Subcutaneous abdominal adipose tissue (tissue), 5 donors: ENCODE data around the gene EPHB2.
"Not testable (repeated sequence)": the region's sequence is repeated elsewhere in the genome, so short reads cannot be mapped to it uniquely, and the experiment has no call there.

Experiments used
- H3K27ac ChIP-seq: one replicate; pipeline ENCODE4 v1.7.0; 2013; ENCODE audit warnings: low read depth, mild to moderate bottlenecking, inconsistent platforms, low read length, moderate library complexity
- H3K27me3 ChIP-seq, 5 donors: one replicate each; pipeline ENCODE4 v1.7.0; 2013; ENCODE audit warnings: low read length in 5 of 5, inconsistent platforms in 1 of 5; ENCODE audit not compliant: control insufficient read depth in 5 of 5, insufficient read depth in 4 of 5
- H3K36me3 ChIP-seq, 5 donors: one replicate each; pipeline ENCODE4 v1.7.0; 2013; ENCODE audit warnings: low read length in 5 of 5; ENCODE audit not compliant: control insufficient read depth in 5 of 5, insufficient read depth in 5 of 5
- H3K4me1 ChIP-seq, 5 donors: one replicate each; pipeline ENCODE4 v1.7.0; 2013; ENCODE audit warnings: low read length in 5 of 5, mild to moderate bottlenecking in 3 of 5, moderate library complexity in 1 of 5; ENCODE audit not compliant: control insufficient read depth in 5 of 5, insufficient read depth in 5 of 5
- H3K4me3 ChIP-seq, 5 donors: one replicate each; pipeline ENCODE4 v1.7.0; 2013; ENCODE audit warnings: low read length in 5 of 5, low read depth in 1 of 5
- H3K9ac ChIP-seq, 5 donors: one replicate each; pipeline ENCODE4 v1.7.0; 2013; ENCODE audit warnings: low read length in 5 of 5, mild to moderate bottlenecking in 4 of 5, moderate library complexity in 3 of 5
- H3K9me3 ChIP-seq, 5 donors: one replicate each; pipeline ENCODE4 v1.7.0; 2013; ENCODE audit warnings: low read length in 5 of 5; ENCODE audit not compliant: control insufficient read depth in 5 of 5
- donor health status: healthy.
- donor health status: healthy.
- donor health status: healthy.
- donor health status: healthy.
- donor health status: healthy.

The EPHB2 gene

DNA sequence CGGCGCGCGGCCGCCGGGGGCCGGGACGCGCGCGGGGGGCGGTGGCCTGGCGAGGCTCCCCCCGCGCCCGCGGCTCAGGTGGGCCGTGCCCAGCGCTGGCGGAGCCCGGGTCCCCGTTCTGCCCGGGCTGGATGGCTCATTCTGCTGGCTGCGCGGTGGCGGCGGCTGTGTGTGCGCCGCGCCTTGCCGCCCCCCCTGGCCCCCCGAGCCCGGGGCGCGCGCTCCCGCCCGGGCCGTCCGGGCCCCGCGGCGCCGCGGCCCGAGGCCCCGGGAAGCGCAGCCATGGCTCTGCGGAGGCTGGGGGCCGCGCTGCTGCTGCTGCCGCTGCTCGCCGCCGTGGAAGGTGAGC lies at the start of gene EPHB2:
TSS of gene EPHB2 (plus strand) at position 139 of the 349 bp plus-strand sequence. CDS start at position 283, 144 bp downstream.
- Histone ChIP-seq H3K9ac (peak within 1 kb of the TSS in 1 of 5 donors; percentile 56), H3K27me3 (peaks cover 0 to 14% (median 6%) of the 10 kb centered on the region in 5 donors), H3K9me3 (no peaks in the 10 kb centered on the region), H3K4me3 (peak within 1 kb of the TSS; percentile 31 to 66 (median 54)), H3K27ac (no peak within 1 kb of the TSS), H3K4me1 (peaks cover 0 to 43% (median 19%) of the 10 kb centered on the region in 5 donors), H3K36me3 (no peaks in the 10 kb centered on the region)

DNA sequence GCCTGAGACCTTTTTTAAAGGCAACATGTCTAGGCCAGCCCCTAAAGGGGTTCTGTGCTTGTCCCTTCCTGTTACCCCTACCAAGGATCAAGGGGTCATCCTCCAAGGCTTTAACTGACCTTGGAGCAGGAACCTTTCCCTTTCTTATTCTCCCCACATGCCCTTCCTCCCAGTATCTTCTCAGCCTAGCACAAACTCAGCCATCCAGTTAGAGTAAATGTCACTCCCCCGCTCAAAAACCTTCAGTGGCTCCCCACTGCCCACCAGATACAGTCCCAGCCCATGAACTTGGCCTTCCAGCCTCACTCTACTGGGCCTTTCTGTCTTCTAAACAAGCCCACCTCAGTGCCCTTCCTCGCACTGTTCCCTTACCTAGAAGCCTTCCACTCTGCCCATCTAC lies 48.8 kb upstream of the EPHB2 start:
- Histone ChIP-seq H3K27me3 (peaks cover 0 to 5% (median 2%) of the 10 kb centered on the region in 5 donors), H3K27ac (no peak overlapping the region), H3K4me1 (peaks cover 0 to 4% (median 0%) of the 10 kb centered on the region in 5 donors), H3K9ac (no peak overlapping the region), H3K36me3 (peaks cover 0 to 24% (median 0%) of the 10 kb centered on the region in 5 donors), H3K4me3 (no peak overlapping the region), H3K9me3 (no peaks in the 10 kb centered on the region)

DNA sequence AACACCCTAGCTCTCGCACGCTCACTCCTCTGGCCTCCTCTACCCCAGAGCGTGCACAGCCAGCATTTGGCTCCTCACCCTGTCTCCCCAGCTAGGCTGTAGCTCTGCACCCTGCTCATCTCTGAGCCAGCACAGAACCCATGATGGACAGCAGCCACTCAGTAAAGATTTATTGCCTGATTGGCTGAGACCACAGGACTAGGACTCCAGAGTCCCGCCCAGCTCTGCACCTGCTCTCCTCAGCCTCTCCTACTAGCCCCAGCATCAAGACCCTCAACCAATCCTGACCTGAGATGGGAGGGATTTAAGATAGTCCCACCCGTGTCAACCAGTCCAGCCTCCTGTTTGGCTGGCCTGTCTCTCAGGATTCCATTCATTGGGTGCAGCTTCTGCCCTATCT lies 48.3 kb upstream of the EPHB2 start:
- Histone ChIP-seq H3K4me1 (peaks cover 0 to 4% (median 0%) of the 10 kb centered on the region in 5 donors), H3K9ac (no peak overlapping the region), H3K27ac (no peak overlapping the region), H3K36me3 (peaks cover 0 to 24% (median 0%) of the 10 kb centered on the region in 5 donors), H3K27me3 (peaks cover 0 to 5% (median 2%) of the 10 kb centered on the region in 5 donors), H3K4me3 (no peak overlapping the region), H3K9me3 (no peaks in the 10 kb centered on the region)

DNA sequence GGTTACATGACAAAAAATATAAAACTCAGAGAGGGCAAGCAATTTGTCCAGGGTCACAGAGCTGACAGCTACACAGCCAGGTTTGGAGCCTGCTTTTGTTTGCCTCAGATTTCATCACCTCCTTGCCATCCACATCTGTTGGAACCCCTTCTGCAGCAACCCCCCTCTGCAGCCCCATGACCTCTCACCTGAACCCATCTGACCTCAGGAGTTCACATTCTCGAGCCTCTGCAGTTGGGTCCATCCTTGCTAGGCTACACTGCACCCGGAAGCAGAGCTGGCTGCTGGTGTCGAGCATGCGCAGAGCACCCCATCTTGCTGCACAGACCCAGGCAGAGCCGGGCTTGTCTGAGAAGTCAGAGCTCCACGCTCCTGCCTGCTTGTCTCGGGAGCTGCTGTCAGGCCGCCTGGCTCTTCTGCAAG lies 47.6 kb upstream of the EPHB2 start:
- Histone ChIP-seq H3K4me3 (no peak overlapping the region), H3K9me3 (no peaks in the 10 kb centered on the region), H3K4me1 (no peaks in the 10 kb centered on the region), H3K9ac (no peak overlapping the region), H3K27ac (no peak overlapping the region), H3K27me3 (peaks cover 0 to 8% (median 5%) of the 10 kb centered on the region in 5 donors), H3K36me3 (peaks cover 0 to 24% (median 0%) of the 10 kb centered on the region in 5 donors)

DNA sequence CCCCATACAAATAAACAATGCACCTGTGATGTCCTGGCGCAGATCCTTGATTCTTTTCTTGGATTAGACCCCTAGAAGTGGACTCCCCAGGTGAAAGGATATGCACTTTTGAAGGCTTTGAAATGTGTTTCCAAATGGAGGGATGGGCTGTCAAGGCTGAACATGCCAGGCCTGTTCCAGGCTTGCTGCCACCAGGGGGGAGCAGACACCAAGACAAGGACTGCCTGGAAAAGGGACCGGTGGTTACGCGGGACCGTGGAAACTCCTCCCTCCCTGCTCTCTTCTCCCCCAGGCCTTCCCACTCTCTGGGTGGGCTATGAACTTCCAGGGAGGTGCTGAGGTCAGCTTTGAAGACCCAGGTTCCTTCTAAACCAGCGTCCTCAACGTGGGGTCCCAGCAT lies 44.9 kb upstream of the EPHB2 start:
- Histone ChIP-seq H3K27me3 (peaks cover 7 to 11% (median 7%) of the 10 kb centered on the region in 5 donors), H3K9ac (no peak overlapping the region), H3K27ac (no peak overlapping the region), H3K36me3 (peaks cover 0 to 5% (median 0%) of the 10 kb centered on the region in 5 donors), H3K9me3 (no peaks in the 10 kb centered on the region), H3K4me3 (no peak overlapping the region), H3K4me1 (no peaks in the 10 kb centered on the region)

DNA sequence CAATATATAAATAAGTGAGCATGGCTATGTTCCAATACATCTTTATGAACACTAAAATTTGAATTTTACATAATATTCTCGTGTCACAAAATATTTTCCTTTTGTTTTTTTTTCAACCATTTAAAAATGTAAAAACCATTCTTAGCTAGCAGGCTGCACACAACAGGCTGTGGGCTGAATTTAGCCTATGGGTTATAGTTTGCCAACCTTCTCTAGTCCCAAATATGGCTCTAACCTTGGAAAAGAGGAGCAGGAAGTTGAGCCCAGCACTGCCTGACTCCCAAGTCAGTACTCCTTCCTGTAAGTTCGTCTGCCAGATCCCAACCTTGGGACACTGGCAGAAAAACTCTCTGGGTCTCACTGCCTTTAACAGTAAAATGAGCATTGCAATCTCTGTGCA lies 44.2 kb upstream of the EPHB2 start:
- Histone ChIP-seq H3K36me3 (peaks cover 0 to 1% (median 0%) of the 10 kb centered on the region in 5 donors), H3K27ac (no peak overlapping the region), H3K4me1 (no peaks in the 10 kb centered on the region), H3K9ac (no peak overlapping the region), H3K4me3 (no peak overlapping the region), H3K27me3 (peaks cover 7 to 16% (median 9%) of the 10 kb centered on the region in 5 donors), H3K9me3 (no peaks in the 10 kb centered on the region)

DNA sequence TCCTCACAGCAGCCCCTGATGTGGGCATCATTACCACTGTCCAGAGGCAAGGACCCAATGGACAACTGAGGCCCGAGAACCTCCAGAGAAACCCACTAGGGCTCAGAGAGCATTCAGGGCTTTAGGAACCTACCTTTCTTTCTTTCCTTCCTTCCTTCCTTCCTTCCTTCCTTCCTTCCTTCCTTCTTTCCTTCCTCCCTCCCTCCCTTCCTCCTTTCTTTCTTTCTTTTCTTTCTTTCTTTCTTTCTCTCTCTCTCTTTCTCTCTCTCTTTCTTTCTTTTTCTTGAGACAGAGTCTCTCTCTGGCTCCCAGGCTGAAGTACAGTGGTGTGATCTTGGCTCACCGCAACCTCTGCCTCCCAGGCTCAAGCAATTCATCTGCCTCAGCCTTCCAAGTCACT lies 41.8 kb upstream of the EPHB2 start:
- not testable (repeated sequence) for H3K36me3 ChIP-seq, H3K4me1 ChIP-seq, H3K27ac ChIP-seq, H3K9me3 ChIP-seq, H3K4me3 ChIP-seq, H3K9ac ChIP-seq
- peaks cover 7 to 36% (median 26%) of the 10 kb centered on the region in 5 donors for H3K27me3 ChIP-seq

DNA sequence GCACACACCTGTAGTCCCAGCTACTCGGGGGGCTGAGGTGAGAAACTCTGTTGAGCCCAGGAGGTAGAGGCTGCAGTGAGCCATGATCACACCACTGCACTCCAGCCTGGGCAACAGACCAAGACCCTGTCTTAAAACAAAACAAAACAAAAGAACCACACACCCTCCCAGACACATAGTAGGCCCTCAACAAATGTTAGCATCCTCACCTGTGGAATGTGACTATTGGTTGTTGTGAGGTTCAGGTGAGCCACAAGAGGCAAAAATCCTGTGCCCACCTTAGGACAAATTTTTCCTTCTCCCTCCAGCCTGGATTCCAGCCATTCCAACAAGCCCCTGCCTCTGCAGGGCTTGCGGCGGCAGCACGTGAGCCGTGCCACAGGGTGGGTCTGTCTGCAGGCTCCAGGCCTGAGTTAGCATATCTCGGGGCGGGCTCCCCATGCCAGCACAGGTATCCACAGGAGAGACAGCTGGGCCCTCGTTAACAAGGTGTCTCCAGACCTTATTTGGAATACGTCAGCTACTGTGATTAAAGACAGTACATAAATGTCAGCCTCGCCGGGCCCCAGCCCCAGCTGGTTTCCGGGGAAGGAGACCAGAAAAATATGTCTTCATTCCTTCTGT lies 40.2 kb upstream of the EPHB2 start:
- H3K27me3 ChIP-seq, result peaks cover 7 to 34% (median 29%) of the 10 kb centered on the region in 5 donors

DNA sequence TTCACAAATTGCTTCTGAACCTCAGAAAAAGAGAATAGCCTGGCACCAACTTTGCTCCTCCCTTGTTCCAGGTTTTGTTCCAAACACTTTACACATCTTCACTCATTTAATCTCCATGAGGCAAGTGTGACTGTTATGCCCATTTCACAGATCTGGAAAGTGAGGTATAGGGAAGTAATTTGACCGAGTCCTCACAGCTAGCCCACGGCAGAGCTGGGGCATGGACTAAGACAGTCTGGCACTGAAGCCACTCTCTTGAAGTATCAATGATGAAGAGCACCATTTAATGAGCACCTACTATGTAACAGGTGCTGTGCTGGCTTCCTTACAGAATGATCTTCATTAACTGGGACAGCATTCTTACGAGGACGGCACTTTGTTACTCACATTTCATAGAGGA lies 38.6 kb upstream of the EPHB2 start:
- Histone ChIP-seq H3K9ac (no peak overlapping the region), H3K36me3 (no peaks in the 10 kb centered on the region), H3K9me3 (no peaks in the 10 kb centered on the region), H3K4me3 (no peak overlapping the region), H3K27ac (no peak overlapping the region), H3K27me3 (peaks cover 7 to 32% (median 31%) of the 10 kb centered on the region in 5 donors), H3K4me1 (no peaks in the 10 kb centered on the region)

More for the DNA sequence above, 40.2 kb upstream of the EPHB2 start:
- H3K27ac ChIP-seq, result no peak overlapping the region
- H3K4me1 ChIP-seq, result no peaks in the 10 kb centered on the region
- no peaks in the 10 kb centered on the region for H3K36me3 ChIP-seq
- no peak overlapping the region for H3K9ac ChIP-seq
- H3K9me3 ChIP-seq, result no peaks in the 10 kb centered on the region
- H3K4me3 ChIP-seq, result no peak overlapping the region

DNA sequence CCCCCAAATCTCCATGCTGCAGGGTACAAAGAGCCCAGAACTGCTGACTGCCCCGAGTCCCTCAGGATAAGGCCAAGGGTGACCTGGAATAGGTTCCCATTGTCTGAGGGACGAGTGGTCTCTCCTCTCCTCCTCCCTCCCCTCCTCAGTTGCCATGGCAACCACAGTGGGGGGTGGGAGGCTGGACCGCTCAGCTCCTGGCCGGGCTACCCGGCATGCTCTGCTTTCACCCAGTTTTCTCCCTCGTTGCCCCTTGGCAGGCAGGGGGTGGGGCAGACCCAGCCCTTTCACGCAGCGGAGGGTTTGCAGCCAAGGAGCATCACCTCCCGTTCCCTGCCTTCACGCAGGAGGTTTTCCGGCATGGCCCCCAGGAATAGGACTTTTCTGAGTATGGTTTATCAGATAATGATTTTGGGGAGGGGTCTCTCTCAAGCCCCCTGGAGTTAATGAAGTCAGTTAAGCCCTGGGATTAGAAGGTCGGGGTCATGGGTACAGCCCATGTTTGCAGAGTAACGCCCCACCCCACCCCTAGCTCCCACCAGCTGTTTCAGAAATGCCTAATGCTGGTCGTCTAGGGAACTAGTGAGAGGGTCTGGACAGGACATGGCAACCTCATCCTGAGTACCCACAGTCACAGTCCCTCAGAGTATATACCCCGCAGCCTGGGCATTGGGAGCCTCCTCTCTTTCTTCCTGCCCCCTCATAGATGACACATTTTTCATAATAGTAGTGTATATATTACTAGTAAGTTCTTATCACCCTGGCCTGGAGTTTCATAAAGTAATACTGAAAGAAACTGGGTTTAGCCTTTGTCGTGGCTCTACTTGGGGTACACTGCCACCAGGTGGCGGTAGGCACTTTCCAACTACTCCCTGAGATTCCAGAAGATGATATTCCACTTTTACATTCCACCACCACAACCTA lies 36.9 kb upstream of the EPHB2 start:
- no peaks in the 10 kb centered on the region for H3K4me1 ChIP-seq
- H3K27ac ChIP-seq, result no peak overlapping the region
- H3K36me3 ChIP-seq, result no peaks in the 10 kb centered on the region
- H3K9me3 ChIP-seq, result no peaks in the 10 kb centered on the region
- H3K4me3 ChIP-seq, result no peak overlapping the region
- peaks cover 7 to 32% (median 28%) of the 10 kb centered on the region in 5 donors for H3K27me3 ChIP-seq
- H3K9ac ChIP-seq, result no peak overlapping the region
